Measurements from ENCODE around the gene NMUR2.

NMUR2 gene, protein sequence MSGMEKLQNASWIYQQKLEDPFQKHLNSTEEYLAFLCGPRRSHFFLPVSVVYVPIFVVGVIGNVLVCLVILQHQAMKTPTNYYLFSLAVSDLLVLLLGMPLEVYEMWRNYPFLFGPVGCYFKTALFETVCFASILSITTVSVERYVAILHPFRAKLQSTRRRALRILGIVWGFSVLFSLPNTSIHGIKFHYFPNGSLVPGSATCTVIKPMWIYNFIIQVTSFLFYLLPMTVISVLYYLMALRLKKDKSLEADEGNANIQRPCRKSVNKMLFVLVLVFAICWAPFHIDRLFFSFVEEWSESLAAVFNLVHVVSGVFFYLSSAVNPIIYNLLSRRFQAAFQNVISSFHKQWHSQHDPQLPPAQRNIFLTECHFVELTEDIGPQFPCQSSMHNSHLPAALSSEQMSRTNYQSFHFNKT

DNA sequence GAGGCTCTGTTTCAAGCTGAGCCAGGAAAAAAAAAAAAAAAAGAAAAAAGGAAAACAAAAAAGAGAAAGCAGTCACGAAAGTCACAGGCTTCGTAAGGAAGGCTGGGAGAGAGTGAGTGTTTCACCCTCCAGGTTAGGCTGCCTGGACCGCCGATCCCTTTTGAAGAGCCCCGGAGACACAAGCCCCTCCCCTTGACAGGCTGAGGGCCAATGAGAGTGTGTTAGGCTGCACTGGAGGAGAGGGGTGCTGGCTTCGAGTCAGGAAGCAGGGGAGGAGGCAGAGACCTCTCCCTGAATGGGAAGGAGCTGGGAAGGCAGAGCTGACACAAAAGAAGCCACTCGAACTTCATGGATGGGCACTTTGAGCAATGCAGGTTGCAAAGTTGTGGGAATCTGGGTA, at the start of gene NMUR2:
NMUR2 (minus strand) TSS at position 135 of the 400 bp plus-strand sequence. CDS start 166 bp downstream, outside the sequence.
- DNase-seq: no peak

DNA sequence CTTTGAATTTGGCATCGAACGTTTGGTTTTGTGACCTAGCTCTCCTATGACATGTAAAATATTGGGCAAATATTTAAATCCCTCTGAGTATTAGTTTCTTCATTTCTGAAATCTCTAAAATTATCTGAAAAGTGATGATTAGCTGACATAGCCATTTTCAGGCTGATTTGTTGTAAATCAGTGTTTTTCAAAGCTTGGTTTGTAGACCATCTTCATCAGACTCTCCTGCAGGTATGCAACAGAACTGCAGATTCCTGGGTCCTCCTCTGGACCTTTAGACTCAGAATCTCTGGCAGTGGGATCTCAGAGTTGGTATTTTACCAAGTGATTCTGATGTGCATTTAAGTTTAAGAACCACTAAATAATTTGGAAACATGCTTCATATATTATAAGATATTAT, 38.9 kb upstream of the NMUR2 start:
- no peak for DNase-seq

DNA sequence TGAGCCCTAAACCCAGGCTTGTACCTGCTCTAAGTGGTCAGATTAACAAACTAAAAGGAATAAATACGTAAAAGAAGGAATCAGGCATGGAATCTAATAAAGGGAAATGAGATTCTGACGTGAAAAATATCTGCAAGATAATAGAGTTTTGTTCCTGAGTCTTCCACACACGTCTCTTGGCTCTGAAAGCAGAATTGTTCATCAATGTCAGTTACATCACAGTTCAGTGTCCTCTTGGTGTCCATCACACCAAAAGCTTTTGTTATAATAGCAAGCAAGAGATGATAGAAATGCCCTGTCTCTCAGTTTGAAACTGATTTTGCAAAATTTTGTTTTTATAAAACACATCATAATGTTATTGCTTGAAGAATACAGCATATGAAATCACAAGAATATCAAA, 34.7 kb upstream of the NMUR2 start:
- no peak for DNase-seq

DNA sequence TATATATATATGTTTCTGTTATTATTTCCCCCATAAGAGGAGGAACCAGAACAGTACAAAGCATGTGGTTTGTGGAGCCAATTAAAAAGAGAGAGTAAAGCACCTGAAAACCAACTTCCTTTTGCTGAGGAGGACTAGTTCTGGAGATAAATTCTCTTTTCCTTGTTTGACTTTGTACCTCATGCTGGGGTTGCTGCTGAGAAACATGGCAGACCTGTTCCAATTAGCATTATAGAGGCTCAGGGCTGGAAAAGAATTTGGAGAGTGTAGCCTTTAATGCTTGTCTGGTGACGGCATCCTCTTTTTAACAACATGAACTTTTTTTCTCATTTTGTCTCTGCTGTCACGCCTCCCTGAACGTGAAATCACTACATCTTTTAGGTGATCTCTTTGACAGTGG, 32.8 kb upstream of the NMUR2 start:
- no peak for DNase-seq

DNA sequence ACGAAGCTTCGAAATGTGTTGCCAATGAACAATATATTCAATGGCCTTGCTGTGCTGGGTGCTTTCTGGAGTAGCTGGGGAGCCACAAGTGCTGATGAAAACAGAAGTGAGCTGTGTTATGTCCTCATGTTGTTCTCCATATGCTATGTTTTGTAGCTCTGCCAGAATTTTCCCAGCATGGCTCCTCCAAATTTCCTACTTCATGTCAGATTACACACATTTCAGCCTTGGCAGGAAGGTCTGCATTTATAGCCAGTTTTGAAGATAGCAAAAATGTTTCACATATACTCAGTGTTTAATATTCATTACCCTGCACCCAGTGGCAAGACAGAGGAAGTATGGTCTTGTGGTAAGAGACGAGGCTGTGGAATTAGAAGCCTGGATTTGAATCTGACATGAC, 22.6 kb upstream of the NMUR2 start:
- DNase-seq: no peak

DNA sequence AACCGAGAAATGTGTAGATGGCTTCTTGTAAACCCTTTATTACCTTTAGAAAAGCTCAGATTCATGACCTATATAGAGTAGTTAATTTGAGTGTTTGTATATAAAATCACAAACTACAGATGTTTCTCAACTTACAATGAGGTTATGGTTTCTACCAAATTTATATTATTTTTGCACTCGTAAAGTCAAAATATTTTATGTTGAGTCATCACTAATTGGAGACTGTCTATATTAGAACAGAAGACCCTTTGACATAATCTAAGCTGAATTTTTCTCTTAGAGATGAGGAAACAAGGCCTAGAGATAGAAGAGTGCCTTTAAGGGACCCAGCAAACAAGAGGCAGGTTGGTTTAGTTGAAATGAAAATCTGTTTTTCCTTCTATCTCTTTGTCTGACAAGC, 20.0 kb upstream of the NMUR2 start:
- DNase-seq: no peak

DNA sequence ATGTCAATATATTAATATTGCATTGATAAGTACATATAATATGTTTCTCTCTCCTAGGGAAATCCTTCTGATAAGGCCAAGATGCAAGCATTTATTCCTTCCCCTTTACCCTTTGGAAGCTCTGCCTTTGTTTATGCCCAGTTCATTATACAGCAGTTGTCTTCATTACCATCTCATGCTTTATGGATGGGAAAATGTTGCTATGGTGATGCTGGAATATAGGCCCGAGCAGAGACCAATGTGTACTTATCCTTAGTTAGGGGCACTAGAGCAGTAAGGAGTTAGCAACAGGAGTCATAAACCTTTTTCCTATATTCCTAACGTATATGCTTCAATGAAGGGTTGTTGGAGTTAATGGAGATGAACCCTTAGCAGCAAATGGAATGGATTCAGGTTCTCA, 19.4 kb upstream of the NMUR2 start:
- DNase-seq: no peak

DNA sequence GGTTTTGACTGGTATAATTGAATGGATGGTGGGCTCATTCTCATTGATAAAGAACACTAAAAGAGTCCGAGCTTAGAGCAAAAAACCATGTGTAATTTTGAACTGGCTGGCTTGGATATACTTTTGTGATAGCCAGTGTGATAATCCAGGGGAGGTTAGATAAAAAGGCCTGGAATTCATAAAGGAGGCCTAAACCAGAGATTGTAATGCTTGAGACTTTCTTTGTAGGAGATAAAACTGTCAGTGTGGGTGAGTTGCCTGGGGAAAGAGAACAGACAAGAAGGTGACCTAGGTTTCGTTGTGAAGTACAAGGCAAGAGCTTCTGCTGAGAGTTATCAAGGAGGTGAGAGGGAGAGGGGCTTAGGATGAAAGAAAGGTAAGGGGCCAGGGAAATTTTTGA, 17.0 kb upstream of the NMUR2 start:
- no peak for DNase-seq

DNA sequence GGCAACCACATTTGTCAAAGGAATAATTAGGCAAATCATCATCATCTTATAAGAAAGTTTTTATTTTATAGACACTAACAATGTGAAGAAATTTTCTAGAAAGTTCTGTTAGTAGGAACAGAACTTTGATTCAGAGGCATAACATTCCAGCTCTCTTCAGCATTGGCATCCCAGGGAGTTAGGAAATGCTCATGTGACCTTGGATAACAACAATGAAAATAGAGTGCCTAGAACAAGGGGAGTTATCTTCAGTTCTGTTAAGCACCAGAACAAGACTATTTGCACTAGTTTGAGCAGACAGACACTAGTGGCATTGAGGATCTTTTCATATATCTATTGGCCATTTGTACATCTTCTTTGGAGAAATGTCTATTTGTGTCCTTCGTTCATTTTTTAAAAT, 7.0 kb upstream of the NMUR2 start:
- no peak for DNase-seq

DNA sequence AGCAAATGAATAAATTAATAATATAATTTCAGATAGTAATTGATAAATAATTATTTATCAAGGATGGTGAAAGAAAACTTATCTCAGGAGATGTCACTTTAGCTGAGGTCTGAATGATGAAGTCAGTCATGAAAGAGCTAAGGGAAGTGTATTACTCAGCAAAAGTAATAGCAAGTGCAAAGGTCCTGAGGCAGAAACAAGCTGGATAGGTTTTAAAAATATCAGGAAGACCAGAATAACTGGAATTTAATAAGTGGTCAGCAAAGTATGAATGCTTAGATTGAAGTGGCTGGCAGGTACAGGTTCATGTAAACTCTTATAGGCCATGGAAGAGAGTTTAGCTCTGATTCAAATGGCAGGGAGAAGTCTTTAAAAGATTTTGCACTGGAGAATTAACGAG, 1.0 kb upstream of the NMUR2 start:
- DNase-seq: no peak

DNA sequence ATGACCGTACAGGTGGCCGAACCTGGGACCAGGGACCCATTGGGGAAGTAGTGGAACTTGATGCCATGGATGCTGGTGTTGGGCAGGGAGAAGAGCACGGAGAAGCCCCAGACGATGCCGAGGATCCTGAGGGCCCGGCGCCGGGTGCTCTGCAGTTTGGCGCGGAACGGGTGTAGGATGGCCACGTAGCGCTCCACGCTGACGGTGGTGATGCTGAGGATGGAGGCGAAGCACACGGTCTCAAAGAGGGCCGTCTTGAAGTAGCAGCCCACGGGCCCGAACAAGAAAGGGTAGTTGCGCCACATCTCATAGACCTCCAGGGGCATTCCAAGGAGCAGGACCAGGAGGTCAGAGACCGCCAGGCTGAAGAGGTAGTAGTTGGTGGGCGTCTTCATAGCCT, 585 bp downstream of the NMUR2 start:
- DNase-seq: no peak

DNA sequence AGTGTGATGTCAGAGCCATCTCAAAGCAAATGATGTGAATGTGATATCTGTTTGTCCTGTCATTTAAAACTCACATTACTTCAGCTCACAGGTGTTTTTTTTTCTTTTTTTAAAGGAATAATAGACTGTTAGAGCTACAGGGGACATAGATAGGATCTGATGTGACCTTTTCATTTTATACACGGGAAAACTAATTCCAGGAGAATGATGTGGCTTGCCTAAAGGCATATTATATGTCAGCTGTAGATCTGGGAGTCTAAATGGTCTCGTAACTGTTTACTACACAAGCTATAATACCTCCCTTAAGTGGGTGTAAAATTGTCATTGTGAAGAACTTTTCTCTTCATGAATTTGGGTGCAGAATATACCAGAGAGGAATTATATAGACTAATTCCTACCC, 2.0 kb downstream of the NMUR2 start:
- DNase-seq: no peak

DNA sequence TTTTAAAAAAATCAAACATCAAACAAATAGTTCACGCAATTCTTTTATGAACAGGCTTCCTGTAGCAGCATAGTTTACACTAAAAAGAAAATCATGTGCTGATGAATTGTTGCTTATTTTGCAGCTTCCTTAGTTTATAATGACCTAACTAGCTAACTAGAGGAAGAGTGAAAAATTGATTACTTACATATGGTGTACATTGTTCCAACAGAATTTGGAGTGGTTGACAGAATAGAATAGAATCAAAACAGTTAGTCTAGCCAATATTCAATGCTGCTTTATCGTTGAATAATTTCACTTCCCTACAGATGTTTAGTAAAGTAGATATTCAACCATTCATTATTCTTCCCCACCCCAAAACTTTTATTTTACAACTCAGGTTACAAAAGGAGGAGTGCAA, 4.2 kb downstream of the NMUR2 start:
- no peak for DNase-seq

DNA sequence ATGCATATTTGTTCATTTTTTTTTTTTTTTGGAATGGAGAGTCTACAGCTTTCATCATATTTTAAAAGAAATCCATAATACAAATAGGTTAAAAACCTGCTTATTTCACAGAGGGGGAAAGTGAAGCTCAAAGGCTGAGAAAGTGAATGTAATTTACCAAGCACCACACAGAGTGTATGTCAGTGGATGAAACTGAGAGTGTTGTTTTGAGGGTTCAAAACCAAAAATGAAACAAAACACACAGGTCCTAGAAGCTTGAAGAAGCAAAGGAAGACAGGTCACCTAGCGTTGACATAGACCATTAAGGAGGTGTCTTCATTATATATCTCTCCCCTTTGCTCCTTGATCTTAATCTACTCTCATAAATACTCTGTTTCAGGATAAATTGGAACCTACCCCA, 7.5 kb downstream of the NMUR2 start:
- no peak for DNase-seq

DNA sequence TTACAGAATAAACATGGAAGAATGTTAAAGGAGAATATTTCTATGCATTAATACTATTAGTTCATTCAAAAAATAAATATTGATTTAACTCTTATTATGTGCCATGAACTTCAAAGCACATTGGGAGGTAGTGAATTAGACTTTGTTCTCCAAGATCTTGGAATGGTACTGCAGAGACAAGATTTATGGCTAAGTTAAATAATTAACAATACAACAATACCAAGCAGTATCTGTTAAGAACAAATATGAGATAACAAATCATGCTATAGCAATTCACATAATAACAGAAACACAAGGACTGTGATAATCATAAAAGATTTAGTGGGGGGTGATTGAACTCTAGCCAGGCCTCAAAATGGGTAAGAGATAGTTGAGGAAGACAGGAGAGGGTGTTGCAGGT, 11.6 kb downstream of the NMUR2 start:
- no peak for DNase-seq

DNA sequence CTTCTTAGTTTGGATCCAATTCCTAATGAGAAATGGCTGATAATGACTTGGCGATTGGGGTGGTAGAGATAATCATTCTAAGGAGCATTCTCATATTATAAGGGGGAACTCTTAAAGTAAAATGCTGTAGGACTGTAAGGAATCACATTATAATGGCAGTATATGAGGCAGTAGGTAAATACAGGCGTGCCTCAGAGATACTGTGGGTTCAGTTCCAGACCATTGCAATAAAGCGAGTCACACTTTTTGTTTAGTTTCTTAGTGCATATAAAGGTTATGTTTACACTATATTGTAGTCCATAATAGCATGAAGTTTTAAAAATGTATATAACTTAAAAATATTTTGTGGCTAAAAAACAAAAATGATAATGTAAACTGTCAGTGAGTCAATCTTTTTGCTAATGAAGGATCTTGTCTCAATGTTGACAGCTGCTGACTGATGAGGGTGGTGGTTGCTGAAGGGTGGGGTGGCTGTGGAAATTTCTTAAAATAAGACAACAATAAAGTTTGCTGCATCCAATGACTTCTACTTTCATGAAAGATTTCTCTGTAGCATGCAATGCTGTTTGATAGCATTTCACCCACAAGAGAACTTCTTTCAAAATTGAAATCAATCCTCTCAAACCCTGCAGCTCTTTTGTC, 15.8 kb downstream of the NMUR2 start:
- DNase-seq: no peak

DNA sequence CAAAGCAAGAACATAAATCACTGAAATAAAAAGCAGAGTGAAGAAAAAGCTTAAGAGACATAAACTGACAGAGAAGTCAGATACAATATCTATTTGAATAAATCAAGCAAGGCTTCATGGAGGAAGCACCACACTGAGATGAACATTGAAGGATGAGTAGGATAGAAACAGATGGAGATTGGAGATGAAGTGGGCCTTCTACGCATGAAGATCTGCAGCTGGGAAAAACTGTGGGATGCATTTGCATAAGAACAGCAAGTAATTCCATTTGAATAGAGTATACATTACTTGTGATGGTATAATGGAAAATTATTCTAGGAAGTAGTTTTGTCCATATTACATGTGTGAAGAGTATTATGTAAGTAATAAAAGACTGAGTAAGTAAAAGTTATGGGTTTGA, 16.5 kb downstream of the NMUR2 start:
- no peak for DNase-seq

DNA sequence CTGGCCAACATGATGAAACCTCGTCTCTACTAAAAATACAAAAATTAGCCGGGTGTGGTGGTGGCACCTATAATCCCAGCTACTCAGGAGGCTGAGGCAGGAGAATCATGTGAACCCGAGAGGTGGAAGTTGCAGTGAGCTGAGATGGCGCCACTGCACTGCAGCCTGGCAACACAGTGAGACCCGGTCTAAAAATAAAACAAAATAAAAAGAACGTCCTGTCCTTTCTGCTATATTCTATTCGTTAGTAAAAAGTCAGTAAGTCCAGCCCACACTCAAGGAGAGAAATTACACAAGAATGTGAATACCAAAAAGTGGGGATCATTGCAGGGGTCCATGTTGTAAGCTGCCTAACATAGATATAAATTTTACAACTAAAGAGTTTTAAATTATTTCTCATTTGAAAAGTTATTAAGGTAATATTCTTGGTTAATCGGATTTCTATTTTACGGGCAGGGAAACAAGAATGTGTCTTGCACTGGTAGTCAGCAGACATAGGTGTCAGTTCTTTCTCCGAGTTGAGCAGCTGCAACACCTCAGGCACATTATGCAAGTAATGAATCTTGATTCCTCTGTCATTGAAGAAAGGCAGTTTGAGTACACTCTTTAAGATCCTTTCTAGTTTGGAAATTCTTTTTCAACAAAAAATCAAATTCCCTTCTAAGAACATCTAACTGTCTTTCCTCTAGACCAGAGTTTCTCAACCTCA, 24.5 kb downstream of the NMUR2 start:
- no peak for DNase-seq

DNA sequence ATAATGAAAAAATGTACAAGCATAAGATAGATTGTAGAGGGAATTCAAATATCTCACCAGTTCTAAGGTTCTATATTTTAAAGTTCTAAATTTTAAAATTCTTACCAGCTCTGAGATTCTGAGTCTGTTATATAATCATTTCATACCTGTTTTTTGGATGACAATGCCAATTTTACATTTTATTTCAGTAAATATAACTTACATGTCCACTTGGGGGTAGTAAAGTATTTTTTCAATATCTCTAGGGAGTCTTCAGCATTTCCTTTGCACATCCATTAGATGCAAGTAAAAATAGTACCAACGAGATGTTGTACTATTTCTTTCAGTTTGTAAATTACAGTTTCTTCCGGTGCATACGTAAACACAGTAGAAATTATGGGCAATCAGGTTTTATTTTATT, 25.7 kb downstream of the NMUR2 start:
- no peak for DNase-seq

DNA sequence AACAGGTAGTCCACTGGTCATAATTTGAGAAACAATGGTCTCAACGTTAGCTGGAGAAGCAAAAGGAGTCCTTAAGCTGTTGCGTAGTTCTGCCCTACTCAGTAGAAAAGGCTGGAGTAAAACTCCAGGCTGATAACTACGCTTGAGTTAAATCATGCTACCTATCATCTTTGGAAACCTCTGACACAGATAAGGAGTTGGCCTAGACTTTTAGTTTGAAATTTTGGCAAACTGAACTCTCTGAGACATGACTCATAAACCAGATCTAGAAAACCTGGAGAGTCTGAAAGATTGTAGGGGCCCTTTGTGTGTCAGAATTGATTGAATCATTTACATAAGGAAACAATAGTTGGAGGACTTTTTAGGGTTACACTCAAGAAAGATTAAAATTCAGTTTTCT, 26.3 kb downstream of the NMUR2 start:
- no peak for DNase-seq

DNA sequence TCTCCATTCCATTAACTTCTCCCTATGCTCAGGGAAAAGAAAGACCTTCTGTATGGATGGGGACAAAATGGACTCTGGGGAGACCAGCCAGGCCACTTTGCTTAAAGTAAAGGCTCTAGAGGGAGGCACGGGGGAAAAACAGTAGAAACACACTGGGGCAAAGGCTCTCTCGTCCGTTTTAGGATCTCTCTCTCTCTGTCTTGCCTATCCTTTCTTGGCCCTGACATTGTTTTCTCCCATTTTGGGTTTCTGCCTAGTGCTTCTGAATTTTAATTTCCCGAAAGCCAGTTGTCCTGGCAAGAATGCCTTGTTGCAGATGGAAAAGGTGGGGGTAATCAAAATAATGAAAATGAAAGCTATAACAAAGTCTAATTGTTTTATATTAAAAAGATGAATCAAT, 28.2 kb downstream of the NMUR2 start:
- no peak for DNase-seq

DNA sequence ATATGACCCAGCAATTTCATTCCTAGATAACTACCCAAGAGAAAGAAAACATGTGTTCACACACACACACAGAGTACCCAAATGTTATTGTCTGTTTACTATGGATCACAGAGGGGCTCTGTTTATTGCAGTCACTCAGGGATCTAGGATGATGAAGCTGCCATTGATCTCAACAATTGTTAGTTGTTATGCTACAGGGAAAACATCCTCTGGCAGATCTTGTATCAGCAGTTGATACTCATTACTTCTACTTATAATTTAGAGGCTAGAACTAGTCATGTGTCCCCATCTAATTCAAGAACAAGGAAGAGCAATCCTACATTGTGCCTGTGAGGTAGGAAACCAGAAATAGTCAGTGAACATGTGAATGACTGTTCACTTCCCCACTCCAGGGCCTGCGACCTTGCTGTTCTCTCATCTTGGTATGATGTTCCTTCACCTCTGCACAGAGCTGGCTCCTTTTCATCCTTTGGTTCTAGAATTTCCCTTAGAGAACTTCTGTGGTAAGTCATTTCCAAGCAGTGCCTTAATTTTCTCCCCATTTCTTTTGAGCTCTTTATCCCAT, 30.3 kb downstream of the NMUR2 start:
- DNase-seq: no peak

DNA sequence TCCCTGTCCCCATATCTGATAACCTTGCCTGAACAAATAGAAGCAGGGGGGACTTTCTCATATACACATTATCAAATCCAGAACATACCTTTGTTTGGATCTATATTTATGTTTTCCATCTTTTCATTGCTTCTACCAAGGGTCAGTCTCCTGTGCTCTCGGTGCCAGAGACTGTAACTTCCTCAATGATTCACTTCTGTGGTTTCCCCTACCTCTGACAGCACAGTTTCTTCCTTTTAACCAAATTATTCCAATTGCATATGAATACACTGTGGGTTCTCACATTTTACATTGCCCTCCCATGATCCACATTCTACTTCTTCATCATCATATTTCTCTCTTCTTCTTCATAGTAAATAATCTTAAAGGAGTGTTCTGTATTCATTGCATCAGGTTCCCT, 32.2 kb downstream of the NMUR2 start:
- DNase-seq: no peak

DNA sequence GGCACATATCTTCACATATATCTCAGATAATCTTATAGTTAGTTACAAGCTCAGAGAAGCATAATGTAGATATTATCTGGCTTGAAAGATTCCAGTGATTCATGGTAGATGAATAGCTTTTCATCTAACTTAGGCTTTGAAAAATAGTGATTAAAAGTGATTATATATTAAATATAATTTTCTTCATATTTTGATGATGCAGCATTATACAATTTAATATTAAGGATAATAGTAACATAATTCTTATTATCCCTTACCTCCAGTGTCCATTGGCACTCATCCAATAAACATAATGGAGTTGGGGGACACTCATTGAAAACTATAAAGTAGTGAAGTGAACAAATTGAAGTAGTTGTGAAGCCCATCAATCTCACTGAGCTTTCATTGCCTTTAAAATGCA, 35.8 kb downstream of the NMUR2 start:
- no peak for DNase-seq

Data from CD4-positive, alpha-beta T cell treated with Interleukin-17A for 1 hour (primary cell).